ENCODE data around the gene SPDYE5.
"Not testable (repeated sequence)": the region's sequence is repeated elsewhere in the genome, so short reads cannot be mapped to it uniquely, and the experiment has no call there.

Gene SPDYE5, protein sequence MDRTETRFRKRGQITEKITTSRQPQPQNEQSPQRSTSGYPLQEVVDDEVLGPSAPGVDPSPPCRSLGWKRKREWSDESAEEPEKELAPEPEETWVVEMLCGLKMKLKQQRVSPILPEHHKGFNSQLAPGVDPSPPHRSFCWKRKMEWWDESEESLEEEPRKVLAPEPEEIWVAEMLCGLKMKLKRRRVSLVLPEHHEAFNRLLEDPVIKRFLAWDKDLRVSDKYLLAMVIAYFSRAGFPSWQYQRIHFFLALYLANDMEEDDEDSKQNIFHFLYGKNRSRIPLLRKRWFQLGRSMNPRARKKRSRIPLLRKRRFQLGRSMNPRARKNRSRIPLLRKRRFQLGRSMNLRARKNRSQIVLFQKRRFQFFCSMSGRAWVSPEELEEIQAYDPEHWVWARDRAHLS

GRCh38 chr7:75492020-75492419 lies at the start of gene SPDYE5:
TSS of gene SPDYE5 (plus strand) at chr7:75492320. CDS start at chr7:75494048, 1,728 bp downstream.
- DNase-seq, result not testable (repeated sequence)

- DNase-seq, result not testable (repeated sequence)
Observed at GRCh38 chr7:75442465-75443111, 49.5 kb upstream of the SPDYE5 start.

- DNase-seq, result not testable (repeated sequence)
Observed at GRCh38 chr7:75449946-75450345, 42.2 kb upstream of the SPDYE5 start.

DNA sequence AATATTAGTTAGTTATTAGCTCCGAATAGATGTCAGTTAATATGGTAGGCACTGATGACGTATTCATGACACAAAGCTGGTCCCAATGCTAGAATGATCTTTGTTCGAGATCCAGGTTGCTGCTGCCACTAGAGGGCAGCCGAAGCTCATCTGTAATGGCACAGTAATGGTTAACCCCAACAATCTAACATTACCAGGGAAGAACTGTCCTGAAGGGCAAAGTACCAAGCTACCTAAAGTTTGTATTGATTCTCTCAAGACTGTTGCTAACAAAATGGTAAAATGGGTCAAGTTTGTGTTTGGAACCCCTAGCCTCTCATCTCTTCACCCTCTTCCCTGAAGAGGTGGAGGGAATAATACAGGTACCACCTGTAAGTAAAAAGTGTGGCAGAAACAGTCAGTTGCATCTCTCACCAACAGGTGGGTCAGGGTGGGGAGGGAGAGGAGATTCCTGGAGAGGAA lies 39.6 kb upstream of the SPDYE5 start:
- DNase-seq, result not testable (repeated sequence)

GRCh38 chr7:75456403-75456802 lies 35.7 kb upstream of the SPDYE5 start:
- DNase-seq, result not testable (repeated sequence)

GRCh38 chr7:75458034-75458433 lies 34.1 kb upstream of the SPDYE5 start:
- DNase-seq, result not testable (repeated sequence)

- not testable (repeated sequence) for DNase-seq
Observed at GRCh38 chr7:75460541-75460940, 31.6 kb upstream of the SPDYE5 start.

GRCh38 chr7:75470166-75470565 lies 22.0 kb upstream of the SPDYE5 start:
- DNase-seq, result not testable (repeated sequence)

DNA sequence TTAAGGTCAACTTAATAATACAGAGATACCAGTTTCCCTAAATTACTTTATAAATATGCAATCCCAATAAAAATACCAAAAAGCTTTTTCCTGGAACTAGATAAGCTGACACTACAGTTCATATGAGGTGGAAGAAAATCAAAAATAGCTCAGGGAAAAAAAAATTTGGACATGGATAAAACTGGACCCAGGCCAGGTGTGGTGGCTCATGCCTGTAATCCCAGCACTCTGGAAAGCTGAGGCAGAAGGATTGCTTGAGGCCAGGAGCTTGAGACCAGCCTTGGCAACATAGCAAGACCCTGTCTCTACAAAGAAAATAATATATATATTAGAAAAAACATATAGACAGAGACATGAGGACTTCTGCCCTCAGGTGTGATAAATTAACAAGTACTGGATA lies 14.7 kb upstream of the SPDYE5 start:
- not testable (repeated sequence) for DNase-seq

DNA sequence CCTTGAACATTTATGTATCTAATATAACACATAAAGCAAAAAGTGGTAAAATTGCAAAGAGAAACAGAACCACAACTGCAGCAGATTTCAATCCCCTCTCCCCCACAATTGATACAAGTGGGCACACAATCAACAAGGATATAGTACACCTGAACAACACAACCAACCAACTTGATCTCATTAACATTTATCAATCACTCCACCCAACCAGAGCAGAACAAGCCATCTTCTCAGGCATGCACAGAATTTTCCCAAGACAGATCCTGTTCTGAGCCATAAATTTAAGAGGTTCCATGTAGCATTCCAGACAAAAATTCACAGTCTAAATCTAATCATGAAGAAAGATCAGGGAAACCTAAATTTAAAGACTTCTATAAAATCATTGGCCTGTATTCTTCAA lies 11.8 kb upstream of the SPDYE5 start:
- not testable (repeated sequence) for DNase-seq

DNA sequence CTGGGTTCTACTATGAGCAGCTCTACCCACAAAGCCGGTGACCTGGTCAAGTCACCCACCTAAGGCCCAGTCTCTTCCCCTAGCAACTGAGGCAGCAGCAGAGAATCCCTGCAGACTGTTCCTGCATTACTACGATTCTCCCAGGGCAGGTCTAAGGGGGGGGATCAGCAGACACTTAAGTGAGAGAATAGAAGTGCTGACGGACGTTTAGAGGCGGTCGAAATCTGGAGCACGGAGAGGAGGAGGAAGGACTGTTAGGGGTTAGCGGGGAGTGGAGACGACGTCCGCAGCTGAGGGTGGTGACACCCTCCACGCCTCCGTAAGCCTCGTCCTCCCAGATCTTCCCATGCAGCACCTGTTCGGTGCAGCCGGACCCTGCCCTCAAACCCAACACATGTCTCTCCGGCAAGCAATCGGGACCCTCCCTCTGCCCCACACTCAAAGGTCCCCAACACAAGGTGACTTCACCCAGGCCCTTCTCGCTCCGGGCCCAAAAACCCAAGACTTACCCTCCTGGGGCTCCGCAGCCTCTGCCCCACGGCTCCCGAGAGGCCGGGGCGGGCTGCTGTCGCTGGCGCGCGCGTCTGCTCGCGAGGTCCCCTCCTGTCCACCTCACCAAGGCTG lies 6.7 kb upstream of the SPDYE5 start:
- DNase-seq, result not testable (repeated sequence)

DNA sequence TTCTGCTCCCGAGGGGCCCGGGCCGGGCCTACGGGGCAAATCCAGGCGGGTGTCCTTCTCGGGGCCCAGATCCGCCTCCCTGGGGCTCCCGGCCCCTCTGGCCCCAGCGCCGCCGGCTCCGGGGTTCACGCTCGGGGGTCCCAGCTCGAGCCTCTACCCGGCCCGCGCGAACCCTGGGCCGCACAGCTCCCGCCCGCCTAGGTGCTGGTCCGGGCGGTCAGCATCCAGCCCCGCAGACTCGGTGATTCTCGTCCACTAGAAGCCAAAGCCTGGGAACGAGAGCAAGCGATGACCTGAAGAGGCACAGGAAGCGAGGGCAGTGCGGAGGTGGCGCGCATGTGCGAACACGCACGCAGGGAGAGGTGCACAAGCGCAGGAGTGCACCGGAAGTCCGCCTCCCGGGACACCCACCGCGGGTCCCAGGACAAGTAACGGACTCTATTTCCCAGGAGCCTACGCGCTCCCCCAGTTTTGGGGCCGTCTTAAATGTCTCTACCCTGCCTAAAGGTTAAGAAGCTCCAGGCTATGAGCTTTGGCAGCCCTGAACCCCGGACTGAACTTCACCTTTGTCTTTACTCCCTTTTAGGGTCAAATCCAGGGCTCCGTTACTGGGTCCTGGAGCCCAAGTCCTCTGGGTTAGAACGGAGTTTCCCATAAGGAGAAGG lies 6.0 kb upstream of the SPDYE5 start, which contains the start of gene POM121C:
POM121C (minus strand) TSS at position 321 of the 665 bp plus-strand sequence. CDS start 44,803 bp downstream, outside the sequence.
- DNase-seq, result peak; percentile 83

- DNase-seq, result not testable (repeated sequence)
Observed at GRCh38 chr7:75509033-75509432, 16.9 kb downstream of the SPDYE5 start.

DNA sequence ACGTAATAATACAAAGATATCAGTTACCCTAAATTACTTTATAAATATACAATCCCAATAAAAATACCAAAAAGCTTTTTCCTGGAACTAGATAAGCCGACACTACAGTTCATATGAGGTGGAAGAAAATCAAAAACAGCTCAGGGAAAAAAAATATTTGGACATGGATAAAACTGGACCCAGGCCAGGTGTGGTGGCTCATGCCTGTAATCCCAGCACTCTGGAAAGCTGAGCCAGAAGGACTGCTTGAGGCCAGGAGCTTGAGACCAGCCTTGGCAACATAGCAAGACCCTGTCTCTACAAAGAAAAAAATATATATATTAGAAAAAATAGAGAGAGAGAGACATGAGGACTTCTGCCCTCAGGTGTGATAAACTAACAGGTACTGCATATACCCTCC lies 26.7 kb downstream of the SPDYE5 start:
- DNase-seq, result not testable (repeated sequence)

- not testable (repeated sequence) for DNase-seq
Observed at GRCh38 chr7:75521727-75522126, 29.6 kb downstream of the SPDYE5 start.

DNA sequence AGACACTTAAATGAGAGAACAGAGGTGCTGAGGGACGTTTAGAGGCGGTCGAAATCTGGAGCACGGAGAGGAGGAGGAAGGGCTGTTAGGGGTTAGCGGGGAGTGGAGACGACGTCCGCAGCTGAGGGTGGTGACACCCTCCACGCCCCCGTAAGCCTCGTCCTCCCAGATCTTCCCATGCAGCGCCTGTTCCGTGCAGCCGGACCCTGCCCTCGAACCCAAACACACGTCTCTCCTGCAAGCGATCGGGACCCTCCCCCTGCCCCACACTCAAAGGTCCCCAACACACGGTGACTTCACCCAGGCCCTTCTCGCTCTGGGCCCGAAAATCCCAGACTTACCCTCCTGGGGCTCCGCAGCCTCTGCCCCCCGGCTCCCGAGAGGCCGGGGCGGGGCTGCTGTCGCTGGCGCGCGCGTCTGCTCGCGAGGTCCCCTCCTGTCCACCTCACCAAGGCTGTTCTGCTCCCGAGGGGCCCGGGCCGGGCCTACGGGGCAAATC lies 35.2 kb downstream of the SPDYE5 start:
- DNase-seq, result not testable (repeated sequence)

- no peak for DNase-seq
Observed at GRCh38 chr7:75531359-75531821, 39.3 kb downstream of the SPDYE5 start.

DNA sequence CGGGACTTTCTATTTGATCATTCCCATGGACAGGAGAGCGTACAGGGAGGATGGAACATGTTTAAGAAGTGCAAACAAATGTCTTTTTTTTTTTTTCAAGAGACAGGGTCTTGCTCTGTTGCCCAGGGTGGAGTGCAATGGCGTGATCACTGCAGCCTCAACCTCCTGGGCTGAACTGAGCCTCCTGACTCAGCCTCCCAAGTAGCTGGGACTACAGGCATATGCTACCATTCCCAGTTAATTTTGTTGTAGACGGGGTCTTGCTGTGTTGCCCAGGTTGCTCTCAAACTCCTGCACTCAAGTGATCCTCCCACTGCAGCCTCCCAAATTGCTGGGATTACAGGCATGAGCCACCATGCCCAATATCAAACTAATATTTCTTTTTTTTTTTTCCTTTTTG lies 40.5 kb downstream of the SPDYE5 start:
- no peak for DNase-seq

DNA sequence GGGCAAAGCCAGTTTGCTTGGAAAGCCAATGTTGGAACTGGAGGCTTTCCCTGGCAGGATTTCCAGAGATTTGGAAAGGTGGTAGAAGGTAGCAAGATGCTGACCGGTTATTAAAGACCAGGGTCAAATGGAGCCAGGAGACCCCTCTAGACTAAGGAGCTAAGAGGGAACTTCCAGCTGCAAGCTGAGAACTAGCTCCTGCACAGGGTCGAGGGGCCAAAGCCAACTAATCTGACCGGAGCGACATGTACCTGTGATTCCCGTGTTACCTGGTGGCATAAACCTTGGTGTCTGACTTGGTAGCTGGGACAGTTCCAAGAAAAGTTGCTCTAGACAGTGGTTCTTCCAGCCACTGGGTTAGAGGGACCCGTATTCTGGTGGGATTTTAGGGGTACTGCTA lies 41.8 kb downstream of the SPDYE5 start:
- DNase-seq, result no peak

DNA sequence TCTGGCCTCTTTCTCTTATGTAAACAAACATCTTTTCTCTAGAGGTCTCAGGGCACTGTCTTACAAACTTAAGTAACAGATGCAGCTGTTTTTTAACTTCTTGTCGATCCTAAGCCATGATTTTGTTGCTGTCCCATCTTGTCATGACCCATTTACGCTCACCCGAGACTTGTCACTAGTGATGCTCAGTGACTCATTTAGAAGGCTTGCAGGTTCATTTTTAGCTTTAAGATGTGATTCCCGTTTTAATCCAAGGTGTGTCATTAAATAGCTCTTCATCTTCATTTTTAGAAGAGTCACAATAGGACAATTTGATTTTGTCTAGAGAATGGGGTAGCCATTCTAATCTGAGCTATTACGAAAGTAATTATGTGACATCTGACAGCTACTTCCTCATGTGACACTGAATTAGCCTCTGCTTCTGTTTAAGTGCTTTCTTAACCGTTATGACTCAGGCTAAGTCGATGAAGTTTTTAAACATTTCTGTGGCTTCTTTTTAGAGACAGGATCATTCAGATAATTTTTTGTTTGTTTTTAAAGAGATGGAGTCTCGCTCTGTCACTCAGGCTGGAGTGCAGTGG lies 42.7 kb downstream of the SPDYE5 start:
- DNase-seq, result no peak

DNA sequence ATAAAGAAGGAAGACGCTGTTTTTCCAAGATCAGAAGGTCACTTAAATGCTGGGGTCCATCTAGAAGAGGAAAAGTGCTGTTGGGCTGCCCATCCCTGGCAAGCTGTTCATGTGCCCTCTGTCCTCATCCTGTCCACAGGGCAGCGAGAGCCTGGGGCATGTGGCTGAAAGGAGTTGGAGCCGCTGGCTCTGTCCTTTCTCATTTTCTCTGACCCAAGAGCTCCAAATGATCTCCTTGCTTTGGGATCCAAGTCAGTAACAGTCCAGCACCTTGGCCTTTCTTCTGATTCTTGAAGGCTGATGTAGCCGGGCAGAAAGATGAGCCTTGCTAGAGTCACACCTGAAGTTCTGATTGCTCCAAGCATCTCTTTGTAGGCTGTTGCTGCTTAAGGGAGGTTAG lies 44.4 kb downstream of the SPDYE5 start:
- DNase-seq, result no peak

- no peak for DNase-seq
Observed at GRCh38 chr7:75536940-75537538, 44.9 kb downstream of the SPDYE5 start.

Data from activated gamma-delta T cell treated with Interleukin-2 at 50 U/mL for 16 hours (primary cell).